Measurements from ENCODE around the gene LCE2D.

GRCh38 chr1:152646656-152647055 is 16.5 kb upstream of the LCE2D start:
- TF ChIP-seq, protein P1, sequence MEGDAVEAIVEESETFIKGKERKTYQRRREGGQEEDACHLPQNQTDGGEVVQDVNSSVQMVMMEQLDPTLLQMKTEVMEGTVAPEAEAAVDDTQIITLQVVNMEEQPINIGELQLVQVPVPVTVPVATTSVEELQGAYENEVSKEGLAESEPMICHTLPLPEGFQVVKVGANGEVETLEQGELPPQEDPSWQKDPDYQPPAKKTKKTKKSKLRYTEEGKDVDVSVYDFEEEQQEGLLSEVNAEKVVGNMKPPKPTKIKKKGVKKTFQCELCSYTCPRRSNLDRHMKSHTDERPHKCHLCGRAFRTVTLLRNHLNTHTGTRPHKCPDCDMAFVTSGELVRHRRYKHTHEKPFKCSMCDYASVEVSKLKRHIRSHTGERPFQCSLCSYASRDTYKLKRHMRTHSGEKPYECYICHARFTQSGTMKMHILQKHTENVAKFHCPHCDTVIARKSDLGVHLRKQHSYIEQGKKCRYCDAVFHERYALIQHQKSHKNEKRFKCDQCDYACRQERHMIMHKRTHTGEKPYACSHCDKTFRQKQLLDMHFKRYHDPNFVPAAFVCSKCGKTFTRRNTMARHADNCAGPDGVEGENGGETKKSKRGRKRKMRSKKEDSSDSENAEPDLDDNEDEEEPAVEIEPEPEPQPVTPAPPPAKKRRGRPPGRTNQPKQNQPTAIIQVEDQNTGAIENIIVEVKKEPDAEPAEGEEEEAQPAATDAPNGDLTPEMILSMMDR (IDR thresholded peaks at IDR 0.05), result no peak
- no peak for TF ChIP-seq EZH2 (IDR thresholded peaks at IDR 0.05; ENCODE audit: borderline replicate concordance, insufficient read depth, low read depth, low read length, poor library complexity, severe bottlenecking)
